Stomach (tissue), 9 donors: ENCODE results near the gene OMG. TPM values are rescaled to one million over a fixed set of nuclear protein-coding genes. Genes with fewer than 3 reads are reported as not detected.

Experiments
- DNase-seq, 2 donors: peaks; one replicate each; pipeline versions ENCODE4 v3.0.0 to v3.0.0-alpha.2; 2013 to 2019
- H3K27ac ChIP-seq, 5 donors: fragments of 200-600 bp in 4 of 5; sonication (generic) in 4 of 5; one replicate each; pipeline ENCODE4 v1.5.1; 2013 to 2019; ENCODE audit warnings: mild to moderate bottlenecking in 1 of 5, moderate library complexity in 1 of 5
- H3K27me3 ChIP-seq, 3 donors: fragments of 200-600 bp; sonication (generic); one replicate each; pipeline ENCODE4 v1.5.1; 2017 to 2019; ENCODE audit warnings: mixed run types in 1 of 3
- H3K36me3 ChIP-seq, 4 donors: fragments of 200-600 bp; sonication (generic); 1 replicate in 3 of 4; 2 replicates in 1 of 4; pipeline ENCODE4 v1.5.1; 2016 to 2019
- H3K4me1 ChIP-seq, 4 donors: fragments of 200-600 bp; sonication (generic); one replicate each; pipeline ENCODE4 v1.5.1; 2016 to 2019
- H3K4me3 ChIP-seq, 4 donors: fragments of 200-600 bp; sonication (generic) in 3 of 4; one replicate each; pipeline ENCODE4 v1.5.1; 2016 to 2019; ENCODE audit warnings: mild to moderate bottlenecking in 1 of 4
- H3K9me3 ChIP-seq, 4 donors: fragments of 200-600 bp; sonication (generic); one replicate each; pipeline ENCODE4 v1.5.1; 2016 to 2019
- CTCF ChIP-seq, 7 experiments: fragments of 450-650 bp in 4 of 7; fragments of 200-600 bp in 3 of 7; sonication (generic) in 3 of 7; IDR thresholded peaks; one replicate each; pipeline ENCODE4 v1.5.1; 2016 to 2019; ENCODE audit warnings: antibody characterized with exemption in 7 of 7, control low read depth in 2 of 7, mild to moderate bottlenecking in 1 of 7
- EP300 ChIP-seq: sonication (generic); formaldehyde crosslinking; IDR thresholded peaks from one replicate; pipeline ENCODE4 v1.6.1; 2017; ENCODE audit warnings: antibody characterized with exemption
- POLR2A ChIP-seq, 4 donors: fragments of 450-650 bp; IDR thresholded peaks; one replicate each; pipeline ENCODE4 v1.6.1; 2016; ENCODE audit warnings: antibody characterized with exemption in 4 of 4, control low read depth in 2 of 4, mild to moderate bottlenecking in 1 of 4, moderate library complexity in 1 of 4
- POLR2AphosphoS5 ChIP-seq, 3 donors: sonication (generic); formaldehyde crosslinking; IDR thresholded peaks; one replicate each; pipeline ENCODE4 v1.6.1; 2016; ENCODE audit warnings: antibody characterized with exemption in 3 of 3
- WGBS, 5 donors: extraction: QIAGEN DNeasy Blood & Tissue Kit in 3 of 5; methylation state at CpG; one replicate each; pipeline versions ENCODE4 v1.1.5 to v1.1.7; 2013 to 2018; 5-methylcytosine and 5-hydroxymethylcytosine counted together
- intact Hi-C: fragments of 100-400 bp; cut with DNase I; formaldehyde crosslinking; loops from one replicate; pipeline ENCODE4 v1.15.1; 2023; ENCODE audit warnings: low total_unique reads
- polyA plus RNA-seq, 3 donors: library from polyadenylated mRNA; stranded (reverse); fragments of 200-250 nt; gene quantifications; one replicate each; pipeline ENCODE4 v1.2.3, GENCODE V29; 2013
- total RNA-seq, 5 donors: library from RNA; depleted of rRNA; stranded (reverse); fragments of >200 nt; gene quantifications; one replicate each; pipeline versions ENCODE4 v1.1.0 to v1.2.3, GENCODE V29; 2014 to 2016
- donor health status: healthy with polysubstance abuse.
- donor health status: Bipolar disorder and iron deficiency.
- donor health status: healthy.

Gene OMG
- total and polyA plus RNA-seq, 8 donors, result 0.50 to 5.7 (median 1.1) TPM; not detected in 4

GRCh38 chr17:31328160-31328535, 31.1 kb upstream of the OMG start:
- H3K4me1 ChIP-seq, result no peaks in the 10 kb centered on the region
- H3K27ac ChIP-seq, result no peak overlapping the region
- H3K27me3 ChIP-seq, result no peaks in the 10 kb centered on the region
- no peaks in the 10 kb centered on the region for H3K9me3 ChIP-seq
- no peak for TF ChIP-seq EP300
- no peak for TF ChIP-seq POLR2AphosphoS5 (IDR thresholded peaks at IDR 0.05)
- no peak for TF ChIP-seq CTCF (IDR thresholded peaks at IDR 0.05)
- TF ChIP-seq POLR2A (IDR thresholded peaks at IDR 0.05), result no peak
- H3K36me3 ChIP-seq, result peaks cover 7 to 54% (median 40%) of the 10 kb centered on the region in 4 donors
- no peak for DNase-seq
- intact Hi-C loops, result no loop called here
- H3K4me3 ChIP-seq, result no peak overlapping the region

GRCh38 chr17:31327534-31328159, 30.6 kb upstream of the OMG start:
- H3K27ac ChIP-seq, result no peak overlapping the region
- intact Hi-C loops, result no loop called here

GRCh38 chr17:31323551-31323950, 26.5 kb upstream of the OMG start:
- Histone ChIP-seq H3K9me3 (no peaks in the 10 kb centered on the region), H3K4me3 (no peak overlapping the region), H3K4me1 (no peaks in the 10 kb centered on the region), H3K27ac (no peak overlapping the region), H3K27me3 (no peaks in the 10 kb centered on the region), H3K36me3 (peaks cover 7 to 30% (median 29%) of the 10 kb centered on the region in 4 donors)
- no peak for DNase-seq
- TF ChIP-seq POLR2A (IDR thresholded peaks at IDR 0.05), result no peak
- TF ChIP-seq CTCF (IDR thresholded peaks at IDR 0.05), result no peak
- TF ChIP-seq POLR2AphosphoS5 (IDR thresholded peaks at IDR 0.05), result no peak
- TF ChIP-seq EP300, result no peak
- intact Hi-C loops, result no loop called here

More at GRCh38 chr17:31327534-31328159, 30.6 kb upstream of the OMG start:
- H3K27me3 ChIP-seq, result no peaks in the 10 kb centered on the region
- peaks cover 7 to 54% (median 40%) of the 10 kb centered on the region in 4 donors for H3K36me3 ChIP-seq
- TF ChIP-seq POLR2AphosphoS5 (IDR thresholded peaks at IDR 0.05), result no peak
- TF ChIP-seq CTCF (IDR thresholded peaks at IDR 0.05), result no peak
- no peak overlapping the region for H3K4me3 ChIP-seq
- DNase-seq, result no peak
- H3K9me3 ChIP-seq, result no peaks in the 10 kb centered on the region
- 93 to 97% (median 96%) methylated on average over 12 of the region's 12 CpGs for WGBS, 5 donors
- H3K4me1 ChIP-seq, result no peaks in the 10 kb centered on the region

GRCh38 chr17:31321966-31322365, 24.9 kb upstream of the OMG start:
- no peak for DNase-seq
- 81 to 89% (median 83%) methylated on average over 4 of the region's 4 CpGs for WGBS, 5 donors
- H3K9me3 ChIP-seq, result no peaks in the 10 kb centered on the region
- peak overlapping the region in 3 of 5 donors; percentile 50 to 86 (median 57) for H3K27ac ChIP-seq
- H3K27me3 ChIP-seq, result no peaks in the 10 kb centered on the region
- H3K4me3 ChIP-seq, result no peak overlapping the region
- intact Hi-C loops, result no loop called here
- peaks cover 7 to 15% (median 13%) of the 10 kb centered on the region in 4 donors for H3K36me3 ChIP-seq
- H3K4me1 ChIP-seq, result peaks cover 0 to 12% (median 0%) of the 10 kb centered on the region in 4 donors
- TF ChIP-seq EP300 (no peak), POLR2AphosphoS5 (IDR thresholded peaks at IDR 0.05) (no peak), CTCF (IDR thresholded peaks at IDR 0.05) (no peak), POLR2A (IDR thresholded peaks at IDR 0.05) (no peak)
